ENCODE measurements around the gene GSX1.
"Not testable (repeated sequence)": the region's sequence is repeated elsewhere in the genome, so short reads cannot be mapped to it uniquely, and the experiment has no call there.

Gene GSX1

DNA sequence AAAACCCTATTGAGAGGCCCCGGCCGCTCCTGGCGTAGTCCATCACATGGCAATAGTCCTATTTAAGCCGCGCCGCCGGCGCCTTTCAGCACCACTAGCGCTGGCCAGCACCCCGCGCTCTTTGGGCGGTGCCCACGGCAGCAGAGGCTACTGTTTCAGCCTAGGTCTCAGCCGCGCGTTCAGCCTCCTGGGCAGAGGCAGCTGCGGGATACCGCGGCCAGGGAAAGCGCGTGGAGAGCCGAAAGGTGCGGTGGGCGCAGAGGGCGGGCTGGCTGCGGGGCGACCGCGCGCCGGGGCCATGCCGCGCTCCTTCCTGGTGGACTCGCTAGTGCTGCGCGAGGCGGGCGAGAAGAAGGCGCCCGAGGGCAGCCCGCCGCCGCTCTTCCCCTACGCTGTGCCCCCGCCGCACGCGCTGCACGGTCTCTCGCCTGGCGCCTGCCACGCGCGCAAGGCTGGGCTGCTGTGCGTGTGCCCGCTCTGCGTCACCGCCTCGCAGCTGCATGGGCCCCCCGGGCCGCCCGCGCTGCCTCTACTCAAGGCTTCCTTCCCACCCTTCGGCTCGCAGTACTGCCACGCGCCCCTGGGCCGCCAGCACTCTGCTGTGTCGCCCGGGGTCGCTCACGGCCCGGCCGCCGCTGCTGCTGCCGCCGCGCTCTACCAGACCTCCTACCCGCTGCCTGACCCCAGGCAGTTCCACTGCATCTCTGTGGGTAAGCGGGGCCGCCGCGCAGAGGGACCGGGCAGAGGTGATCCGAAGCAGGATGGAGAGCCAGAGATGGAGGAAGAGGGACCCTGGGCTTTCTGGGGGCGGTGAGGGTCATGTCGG lies at the start of gene GSX1:
Gene GSX1, plus strand, starts transcription at position 91 of the 826 bp plus-strand sequence. Its CDS starts 208 bp downstream, at position 299.
- DNase-seq = peak; percentile 30

DNA sequence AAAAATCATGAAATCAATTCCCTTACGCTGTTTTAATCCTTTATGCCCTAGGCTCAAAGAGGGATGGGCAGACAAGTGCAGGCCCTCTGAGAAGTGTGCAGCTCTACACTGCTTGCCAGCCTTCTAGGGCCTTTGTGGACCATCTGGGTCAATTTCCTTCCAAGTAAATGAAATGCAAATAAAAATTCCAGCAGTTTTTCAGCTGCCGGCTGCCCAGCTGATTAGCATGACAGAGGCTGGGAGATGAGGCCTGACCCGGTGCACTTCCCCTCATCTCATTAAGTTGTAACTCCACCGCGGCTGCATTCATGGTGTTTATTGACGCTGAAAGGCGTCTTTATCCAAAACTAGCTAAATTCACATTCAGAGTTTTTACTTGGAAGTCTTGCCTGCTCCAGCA lies 47.5 kb upstream of the GSX1 start:
- no peak for DNase-seq

DNA sequence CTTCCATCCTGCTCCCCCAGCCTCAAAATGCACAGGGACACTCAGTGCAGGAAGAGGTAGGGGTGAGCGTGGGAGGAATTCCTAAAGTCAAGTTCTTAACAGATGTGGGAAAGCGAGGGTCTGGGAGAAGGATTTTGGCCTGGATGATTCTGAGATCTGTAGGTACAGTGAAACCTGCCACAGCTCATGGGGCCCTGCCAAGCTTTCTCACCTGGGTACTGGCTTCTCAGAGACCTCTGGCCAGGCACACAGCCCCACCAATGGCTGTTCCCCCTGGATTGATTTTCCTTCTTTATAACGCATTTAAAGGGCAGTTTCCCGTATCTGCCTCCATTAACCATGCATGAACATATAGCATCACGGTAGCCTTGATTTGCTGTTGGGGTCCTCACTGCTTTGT lies 47.0 kb upstream of the GSX1 start:
- no peak for DNase-seq

DNA sequence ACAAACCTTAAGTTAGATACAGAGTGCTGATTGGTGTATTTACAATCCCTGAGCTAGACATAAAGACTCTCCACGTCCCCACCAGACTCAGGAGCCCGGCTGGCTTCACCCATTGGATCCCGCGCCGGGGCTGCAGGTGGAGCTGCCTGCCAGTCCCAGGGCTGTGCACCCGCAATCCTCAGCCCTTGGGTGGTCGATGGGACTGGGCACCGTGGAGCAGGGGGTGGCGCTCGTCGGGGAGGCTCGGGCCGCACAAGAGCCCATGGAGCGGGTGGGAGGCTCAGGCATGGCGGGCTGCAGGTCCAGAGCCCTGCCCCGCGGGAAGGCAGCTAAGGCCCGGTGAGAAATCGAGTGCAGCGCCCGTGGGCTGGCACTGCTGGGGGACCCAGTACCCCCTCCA lies 44.1 kb upstream of the GSX1 start:
- not testable (repeated sequence) for DNase-seq

DNA sequence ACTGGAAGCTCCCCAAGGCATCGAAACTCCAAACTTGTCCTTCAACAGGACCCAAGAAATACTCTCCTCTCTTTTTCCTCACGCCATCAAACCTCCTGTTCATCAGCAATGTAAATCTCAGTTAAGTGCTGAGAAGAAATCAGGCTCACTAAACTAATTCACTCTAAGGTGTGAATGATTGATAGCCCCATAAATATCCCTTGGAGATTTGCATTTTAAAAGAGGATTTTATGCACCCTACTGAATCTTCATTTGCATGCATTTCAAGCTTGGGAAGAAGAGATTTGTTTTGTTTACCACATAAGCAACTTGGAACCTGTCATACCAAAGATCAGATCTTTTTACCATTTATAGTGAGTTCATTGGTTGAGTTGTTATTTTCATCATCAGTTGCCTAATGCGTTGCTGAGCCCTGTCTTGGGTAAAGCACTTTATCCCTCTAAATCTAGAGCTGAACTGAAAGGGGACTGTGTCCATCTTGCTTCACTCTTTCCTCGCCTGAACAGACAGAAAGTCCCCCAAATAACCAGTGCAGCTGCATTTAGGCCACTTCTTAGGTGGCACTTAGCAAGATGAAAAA lies 40.2 kb upstream of the GSX1 start:
- no peak for DNase-seq

DNA sequence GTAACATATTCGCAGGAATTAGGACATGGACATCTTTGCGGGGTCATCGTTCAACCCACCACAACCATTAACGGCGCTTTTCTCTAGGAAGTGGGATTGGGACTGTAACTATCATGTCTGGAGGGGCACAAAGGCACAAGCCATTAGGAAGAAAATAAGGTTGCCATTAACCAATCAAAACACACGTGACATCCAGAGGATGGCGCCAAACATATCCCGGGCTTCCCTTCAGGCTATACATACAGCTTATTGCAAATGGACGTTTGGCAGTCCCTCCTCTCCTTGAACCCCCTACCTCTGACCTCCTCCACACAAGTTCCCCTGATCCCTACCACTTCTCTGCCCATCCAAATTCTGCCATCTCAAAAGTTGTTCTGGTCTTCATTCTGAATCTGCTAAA lies 26.6 kb upstream of the GSX1 start:
- no peak for DNase-seq

DNA sequence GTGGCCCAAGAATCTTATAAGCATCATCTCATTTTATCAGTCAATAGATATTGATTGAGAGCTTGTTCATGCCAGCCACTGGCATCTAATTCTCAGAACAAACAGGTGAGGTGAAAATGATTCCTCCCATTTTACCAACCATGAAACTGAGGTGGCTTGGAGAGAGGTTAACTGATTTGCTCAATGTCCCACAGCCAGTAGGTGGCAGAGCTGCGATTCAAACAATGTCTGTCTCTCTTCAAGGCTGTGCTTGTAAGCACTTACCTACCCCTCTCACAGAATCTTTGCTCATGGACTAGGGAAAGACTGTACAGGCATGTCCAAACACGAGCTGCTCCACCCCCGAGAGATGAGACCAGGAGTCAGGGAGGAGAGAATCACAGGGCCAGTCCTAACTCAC lies 21.5 kb upstream of the GSX1 start:
- DNase-seq = peak; percentile 6

DNA sequence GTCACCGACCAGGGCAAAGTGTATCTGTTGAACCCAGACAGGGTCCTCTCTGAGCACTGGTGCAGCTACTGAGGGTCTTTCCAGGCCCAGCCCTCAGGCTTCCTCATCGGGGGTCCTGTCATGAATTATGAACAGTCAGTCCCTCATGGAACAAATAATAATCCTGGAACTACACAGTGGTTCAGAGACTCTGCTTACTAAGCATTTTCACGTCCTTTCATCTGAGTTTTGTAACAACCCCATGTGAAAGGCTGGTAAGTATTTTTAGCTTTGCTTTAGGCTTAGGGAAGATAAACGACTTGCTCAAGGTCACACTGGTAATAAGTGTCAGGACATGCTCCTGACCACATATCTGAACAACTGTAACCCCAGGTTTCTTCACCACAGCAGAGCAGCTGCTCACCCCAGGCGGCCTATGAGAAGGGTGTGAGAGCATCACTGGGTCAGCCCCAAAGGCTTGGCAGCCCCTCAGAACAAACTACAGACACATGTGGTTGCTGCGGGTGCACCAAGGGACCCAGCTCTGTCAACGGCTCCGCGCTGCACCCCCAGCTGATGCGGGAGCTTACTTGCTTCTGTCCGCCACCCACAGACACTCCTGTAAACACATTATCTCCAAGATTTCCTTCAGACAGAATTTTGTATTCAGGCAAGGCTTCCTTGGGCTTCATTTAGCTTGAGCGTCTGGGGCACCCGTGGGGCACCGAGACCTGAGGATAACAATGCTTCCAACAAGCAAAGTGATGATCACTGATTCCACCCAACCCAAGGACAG lies 19.4 kb upstream of the GSX1 start:
- no peak for DNase-seq

DNA sequence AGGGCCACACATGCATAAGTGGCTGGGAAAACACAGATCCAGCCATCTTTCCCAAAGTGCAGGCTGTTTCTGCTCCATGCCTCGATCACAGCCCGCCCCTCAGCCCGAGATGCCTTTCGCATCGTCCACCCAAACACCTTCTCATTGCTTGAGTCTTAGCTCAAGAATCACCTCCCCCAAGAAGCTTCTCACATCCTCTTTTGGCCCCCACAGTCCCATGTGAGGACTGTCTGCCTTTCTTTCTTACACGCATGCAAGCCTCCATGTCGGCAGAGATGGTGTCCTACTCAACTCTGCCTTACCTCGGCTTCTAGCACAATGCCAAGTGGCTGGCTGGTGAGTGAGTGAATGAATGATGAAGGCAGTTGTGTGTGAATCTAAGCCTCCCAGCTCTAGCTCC lies 18.1 kb upstream of the GSX1 start:
- no peak for DNase-seq

DNA sequence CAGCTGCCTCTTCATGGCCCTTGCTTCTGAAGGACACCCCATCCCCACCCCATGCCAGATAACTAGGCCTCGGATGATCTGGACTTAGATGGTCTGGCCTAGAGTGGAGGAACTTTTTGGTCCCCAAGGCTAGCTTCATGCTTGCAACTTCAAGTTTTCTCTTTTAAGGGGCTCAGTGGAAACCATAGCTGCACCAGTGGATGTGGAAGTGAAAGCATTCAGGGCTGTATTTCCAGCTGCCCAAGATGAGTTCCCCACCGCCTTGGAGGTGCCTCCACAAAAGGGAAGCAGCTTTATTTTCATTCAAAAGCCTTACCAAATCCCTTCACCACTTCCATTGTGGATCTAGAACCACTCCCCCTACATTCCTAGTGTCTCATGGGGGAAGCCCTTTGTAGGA lies 17.6 kb upstream of the GSX1 start:
- DNase-seq = no peak

DNA sequence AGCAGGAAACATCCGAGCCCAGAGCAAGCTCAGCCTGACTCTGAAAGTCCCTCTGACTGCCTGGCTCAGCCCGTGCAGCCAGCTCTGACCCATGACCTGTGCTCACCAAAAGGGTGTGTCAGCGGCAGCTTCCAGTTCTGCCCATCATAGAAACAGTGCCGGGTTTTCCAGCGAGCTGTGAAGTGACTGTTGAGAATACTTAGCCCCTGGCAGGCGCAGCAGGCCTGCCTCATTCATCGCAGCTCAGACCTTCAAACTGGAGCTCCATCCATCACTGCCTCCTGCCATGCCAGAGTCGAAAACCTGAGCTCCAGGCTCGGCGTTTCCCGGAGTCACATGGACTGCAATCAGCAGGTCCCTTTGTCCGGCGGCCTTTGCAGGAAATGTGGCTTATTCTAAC lies 16.3 kb upstream of the GSX1 start:
- no peak for DNase-seq

DNA sequence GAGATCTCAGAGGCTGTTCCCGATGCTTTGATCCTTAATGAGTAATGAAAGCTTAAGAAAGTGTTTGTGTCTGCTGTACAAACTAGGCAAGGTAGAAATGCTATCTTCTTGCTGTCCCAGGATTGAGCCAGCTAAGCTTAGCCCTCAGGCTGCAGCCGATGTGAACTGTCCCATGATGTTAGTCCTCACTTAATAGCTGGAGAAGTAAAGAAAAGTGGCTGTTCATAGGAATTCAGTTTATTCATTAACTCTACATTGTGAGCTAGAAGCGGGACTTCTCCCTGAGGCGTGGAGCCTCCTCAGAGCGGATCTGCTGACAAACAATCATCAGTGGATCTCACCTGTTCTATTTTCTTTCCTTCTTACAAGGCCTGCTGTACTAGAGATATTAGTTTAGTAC lies 10.1 kb upstream of the GSX1 start:
- no peak for DNase-seq

DNA sequence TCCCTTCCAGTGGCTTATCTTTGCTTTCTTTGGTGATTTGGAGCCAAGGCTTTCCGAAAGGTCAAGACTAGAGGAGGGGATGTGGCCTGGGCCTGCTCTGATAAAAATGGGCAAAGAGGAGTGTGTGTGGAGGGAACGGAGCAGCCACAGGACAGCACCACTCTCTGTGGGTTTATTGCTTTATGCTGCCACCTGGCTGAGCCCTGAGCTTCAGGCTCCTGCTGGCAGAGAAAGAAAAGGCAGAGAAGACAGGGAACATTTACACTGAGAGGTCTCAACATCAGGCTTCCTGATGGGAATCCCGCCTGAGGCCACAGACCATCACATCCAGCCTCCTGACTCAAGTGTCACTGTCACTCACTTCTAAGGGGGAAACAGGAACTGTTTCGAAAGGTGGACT lies 9.2 kb upstream of the GSX1 start:
- no peak for DNase-seq

DNA sequence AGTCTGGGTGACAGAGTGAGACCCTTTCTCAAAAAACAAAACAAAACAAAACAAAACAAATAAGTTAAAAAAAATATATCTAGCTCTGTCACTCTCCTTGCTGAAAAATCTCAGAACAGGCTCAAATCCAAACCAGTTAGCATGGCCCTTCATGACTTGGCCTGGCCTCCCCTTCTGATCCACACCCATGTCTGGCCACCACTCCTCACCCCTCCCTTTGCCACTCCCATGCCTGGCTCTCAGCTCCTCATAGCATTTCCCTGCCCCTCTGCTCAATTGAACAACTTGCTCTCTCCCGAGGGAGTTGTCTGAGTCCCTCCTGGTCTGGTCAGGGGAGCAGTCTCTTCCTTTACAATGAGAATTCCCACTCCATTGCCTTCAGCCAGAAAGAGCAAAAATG lies 4.0 kb upstream of the GSX1 start:
- no peak for DNase-seq

DNA sequence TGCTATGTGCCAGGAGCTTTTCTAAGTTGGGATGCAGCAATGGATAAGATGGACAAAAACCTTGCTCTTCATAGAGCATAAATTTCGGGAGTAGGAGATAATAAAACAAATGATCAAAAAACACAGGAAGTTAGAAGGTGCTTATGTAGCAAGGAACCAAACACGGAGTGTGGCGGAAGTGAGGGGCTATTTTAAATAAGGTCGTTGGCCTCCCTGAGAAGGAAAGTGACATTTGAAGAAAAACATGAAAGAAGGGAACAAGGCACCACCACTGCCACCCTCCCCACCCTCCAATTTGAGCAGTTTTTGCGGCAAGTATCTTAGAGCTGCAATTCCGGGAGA lies 3.2 kb upstream of the GSX1 start:
- no peak for DNase-seq

DNA sequence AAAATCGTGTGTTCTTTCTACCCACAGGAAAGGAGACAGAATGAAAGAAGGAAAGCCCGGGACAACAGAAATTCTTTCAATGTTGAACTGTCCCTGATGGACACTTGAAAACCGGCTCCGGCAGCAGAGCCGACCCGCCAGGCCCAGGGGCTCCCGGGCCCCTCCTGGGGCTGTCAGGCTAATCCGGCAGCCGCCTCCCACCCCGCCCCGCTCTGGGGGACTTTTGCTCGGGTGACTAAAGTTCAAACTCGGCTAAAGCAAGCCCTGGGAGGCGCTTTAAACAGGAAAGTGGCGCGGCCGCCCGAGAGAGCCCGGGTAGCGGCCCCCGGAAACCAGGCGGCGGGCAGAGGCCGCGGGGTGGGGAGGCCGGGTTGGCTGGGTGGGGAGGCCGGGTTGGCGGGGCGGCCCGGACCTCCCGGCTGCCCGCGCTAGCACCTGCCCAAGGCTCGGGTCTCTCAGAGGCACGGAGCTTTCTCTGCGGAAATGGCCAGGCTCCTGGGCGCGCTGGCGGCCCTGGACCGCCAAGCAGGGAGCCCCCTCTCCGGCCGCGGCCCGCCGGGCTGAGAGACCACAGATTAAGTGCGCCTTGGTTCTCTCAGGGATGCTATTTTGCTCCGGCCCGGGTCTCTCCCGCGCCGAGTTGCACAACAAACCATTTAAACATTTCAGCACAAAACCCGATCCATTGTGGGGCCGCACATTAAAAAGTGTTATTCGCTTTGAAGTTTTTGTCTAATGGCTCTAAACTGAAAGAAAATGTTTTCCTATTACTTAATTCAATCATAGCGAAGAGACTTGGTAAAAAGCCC lies 2.6 kb upstream of the GSX1 start:
- DNase-seq = no peak

DNA sequence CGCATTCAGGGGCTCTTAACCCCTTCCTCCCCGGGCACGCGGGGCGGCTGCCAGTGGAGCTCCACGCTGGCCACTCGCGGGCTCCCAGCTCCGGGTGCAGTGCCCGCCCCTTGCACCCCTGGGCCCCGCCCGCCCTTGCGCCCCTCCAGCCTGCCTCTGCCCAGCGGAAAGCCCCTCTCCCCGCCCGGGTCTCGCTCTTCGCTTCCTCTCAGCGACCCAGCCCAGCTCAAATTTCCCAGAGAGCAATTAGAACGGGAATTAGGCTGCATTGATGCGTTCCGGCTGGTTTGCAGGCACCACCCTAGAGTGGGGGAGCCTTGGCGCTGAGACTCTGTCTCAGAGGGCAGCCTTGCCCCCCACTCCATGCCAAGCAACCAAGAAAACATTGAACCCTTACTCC lies 1.8 kb upstream of the GSX1 start:
- no peak for DNase-seq

DNA sequence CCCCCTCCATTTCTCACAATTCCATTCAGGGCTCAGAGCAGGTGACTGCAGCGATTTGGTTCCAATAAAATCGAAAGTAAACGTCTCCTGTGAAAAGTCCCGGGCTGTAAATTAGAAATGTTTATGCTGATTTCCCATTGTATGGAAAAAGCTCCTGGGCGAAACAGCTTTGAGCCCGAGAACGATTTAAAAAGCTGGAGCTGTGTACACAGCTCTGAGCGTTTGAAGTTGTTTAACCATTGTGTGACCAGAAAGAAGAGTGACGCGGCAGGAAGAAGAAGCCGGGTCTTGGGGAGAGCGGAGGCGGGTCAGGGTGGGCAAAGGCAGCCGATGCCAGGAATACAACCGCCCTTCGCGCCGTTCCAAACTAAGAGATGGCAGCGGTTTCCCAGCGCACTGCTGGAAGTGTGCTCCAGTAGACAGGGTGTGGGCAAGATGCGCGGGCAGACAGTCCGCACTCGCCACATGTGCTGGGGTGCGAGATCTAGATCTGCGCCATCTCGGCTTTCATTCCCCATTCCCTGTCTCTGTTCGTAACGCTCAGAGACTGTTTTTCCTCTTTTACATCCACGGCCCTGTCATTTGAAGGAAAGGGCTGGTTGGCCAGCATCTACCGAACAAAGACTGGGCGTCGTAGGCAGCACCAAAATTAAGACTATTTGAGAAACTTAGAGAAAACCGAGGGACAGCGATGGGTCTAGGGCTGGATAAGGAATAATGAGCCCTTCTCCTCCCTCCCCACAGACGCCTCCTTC lies 960 bp upstream of the GSX1 start:
- DNase-seq = no peak

DNA sequence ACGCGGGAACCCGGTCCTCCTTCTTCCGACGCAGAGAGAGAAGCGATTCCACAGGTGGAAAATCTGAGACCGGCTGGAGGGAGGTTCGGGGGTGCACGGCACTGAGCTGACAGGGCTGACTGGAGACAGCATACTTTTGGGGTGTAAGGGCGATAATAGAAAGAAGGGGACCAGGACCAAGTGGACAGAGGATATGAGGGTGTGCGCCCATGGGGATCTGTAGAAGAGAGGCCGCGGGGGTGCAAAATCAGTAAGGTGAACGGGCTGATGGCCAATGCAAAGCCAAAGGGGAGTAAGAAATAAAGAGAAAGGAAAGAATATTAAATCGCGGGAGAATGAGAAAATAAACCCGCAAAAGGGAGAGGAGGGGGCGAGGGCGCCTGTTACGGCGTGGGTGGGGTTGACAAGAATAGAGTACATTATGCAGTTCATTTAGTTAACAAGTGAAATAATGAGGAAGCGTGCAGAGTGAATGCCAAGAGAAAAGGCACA lies 336 bp upstream of the GSX1 start:
- no peak for DNase-seq

DNA sequence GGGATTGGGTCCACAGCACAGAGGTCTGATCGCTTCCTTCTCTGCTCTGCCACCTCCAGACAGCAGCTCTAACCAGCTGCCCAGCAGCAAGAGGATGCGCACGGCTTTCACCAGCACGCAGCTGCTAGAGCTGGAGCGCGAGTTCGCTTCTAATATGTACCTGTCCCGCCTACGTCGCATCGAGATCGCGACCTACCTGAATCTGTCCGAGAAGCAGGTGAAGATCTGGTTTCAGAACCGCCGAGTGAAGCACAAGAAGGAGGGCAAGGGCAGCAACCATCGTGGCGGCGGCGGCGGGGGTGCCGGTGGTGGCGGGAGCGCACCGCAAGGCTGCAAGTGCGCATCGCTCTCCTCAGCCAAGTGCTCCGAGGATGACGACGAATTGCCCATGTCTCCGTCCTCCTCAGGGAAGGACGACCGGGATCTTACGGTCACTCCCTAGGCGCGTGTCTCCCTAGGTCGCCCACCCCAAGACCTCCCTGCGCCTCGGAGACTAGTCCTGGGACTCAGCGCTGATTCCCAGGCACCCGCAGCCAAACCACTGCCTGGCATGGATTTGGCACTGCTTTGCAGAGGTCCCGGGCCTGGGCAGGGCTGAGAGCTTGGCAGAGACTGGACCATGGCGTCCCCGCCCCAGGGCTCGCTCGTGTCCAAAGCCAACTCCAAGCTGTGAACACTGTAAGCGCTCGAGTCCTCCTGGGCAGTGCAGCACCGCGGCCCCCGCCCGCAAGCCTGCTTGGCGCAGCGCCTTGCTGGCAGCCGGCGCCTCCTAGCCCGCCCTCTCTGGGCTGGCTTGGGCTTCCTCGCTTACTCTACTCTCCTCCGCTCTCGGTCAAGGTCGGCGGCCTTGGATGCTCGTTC lies 1.5 kb downstream of the GSX1 start:
- no peak for DNase-seq

DNA sequence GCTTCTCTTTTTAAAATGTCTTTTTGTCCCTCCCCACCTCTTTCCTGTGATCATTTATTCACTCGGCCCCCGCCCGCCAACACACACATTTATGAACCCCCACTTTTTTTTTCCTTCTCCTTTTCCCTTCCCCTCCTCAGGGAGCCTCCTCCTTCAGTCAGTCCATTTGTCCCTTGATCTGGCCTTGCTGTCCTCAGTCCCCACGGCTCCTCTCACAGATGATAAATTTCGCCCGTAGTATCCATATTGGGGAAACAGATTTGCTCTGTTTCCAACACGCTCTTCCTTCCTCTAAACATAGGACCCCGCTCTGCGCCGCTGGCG lies 2.0 kb downstream of the GSX1 start:
- no peak for DNase-seq
